Neuronal stem cell (in vitro differentiated cells): ENCODE measurements around the gene CSMD2.
A peak's percentile ranks its signal among the peaks of the same experiment; 100 is the strongest.

Experiments used
- DNase-seq: peaks from one replicate; pipeline ENCODE4 v3.0.0-alpha.2; 2013; ENCODE audit warnings: low spot score
- H2AFZ ChIP-seq: one replicate; pipeline ENCODE4 v1.6.1; 2013; ENCODE audit warnings: mild to moderate bottlenecking, low read length, inconsistent platforms
- H2AK5ac ChIP-seq: 2 replicates; pipeline ENCODE4 v1.6.1; 2013; ENCODE audit warnings: low read depth, mild to moderate bottlenecking, inconsistent platforms, low read length, moderate library complexity, mixed read lengths
- H2BK120ac ChIP-seq: 2 replicates; pipeline ENCODE4 v1.6.1; 2013; ENCODE audit warnings: low read depth, mild to moderate bottlenecking, inconsistent platforms, low read length, moderate library complexity, mixed read lengths
- H2BK12ac ChIP-seq: one replicate; pipeline ENCODE4 v1.6.1; 2013; ENCODE audit warnings: low read length, inconsistent platforms
- H2BK15ac ChIP-seq: 2 replicates; pipeline ENCODE4 v1.6.1; 2013; ENCODE audit warnings: mild to moderate bottlenecking, low read length, inconsistent platforms, mixed read lengths
- H2BK5ac ChIP-seq: one replicate; pipeline ENCODE4 v1.6.1; 2013; ENCODE audit warnings: inconsistent platforms, mild to moderate bottlenecking, low read length, moderate library complexity
- H3K14ac ChIP-seq: one replicate; pipeline ENCODE4 v1.6.1; 2013; ENCODE audit warnings: low read length, inconsistent platforms
- H3K18ac ChIP-seq: 2 replicates; pipeline ENCODE4 v1.6.1; 2013; ENCODE audit warnings: low read length, inconsistent platforms
- H3K23ac ChIP-seq: 2 replicates; pipeline ENCODE4 v1.6.1; 2013; ENCODE audit warnings: low read depth, mild to moderate bottlenecking, mixed read lengths, low read length, inconsistent platforms; ENCODE audit not compliant: poor library complexity
- H3K27ac ChIP-seq: replicated peaks from 3 replicates; pipeline ENCODE4 v1.5.1; 2013; ENCODE audit warnings: low read length, inconsistent platforms
- H3K27me3 ChIP-seq, 3 experiments: 2 replicates each; pipeline ENCODE4 v1.6.1; 2013; ENCODE audit warnings: low read length in 3 of 3, mild to moderate bottlenecking in 2 of 3, inconsistent platforms in 1 of 3, low read depth in 1 of 3, mixed read lengths in 1 of 3, moderate library complexity in 1 of 3; ENCODE audit not compliant: control insufficient read depth in 3 of 3, insufficient read depth in 3 of 3
- H3K36me3 ChIP-seq, 2 donors: replicated peaks in 1 of 2; 2 replicates each; pipeline ENCODE4 v1.6.1; 2013; ENCODE audit warnings: low read length in 2 of 2; ENCODE audit not compliant: control insufficient read depth in 2 of 2, insufficient read depth in 2 of 2
- H3K4ac ChIP-seq: 2 replicates; pipeline ENCODE4 v1.6.1; 2013; ENCODE audit warnings: inconsistent platforms, mild to moderate bottlenecking, low read length, moderate library complexity
- H3K4me1 ChIP-seq, 2 donors: 1 replicate in 1 of 2; 2 replicates in 1 of 2; pipeline ENCODE4 v1.6.1; 2013; ENCODE audit warnings: low read length in 2 of 2, low read depth in 1 of 2; ENCODE audit not compliant: control insufficient read depth in 2 of 2, insufficient read depth in 1 of 2
- H3K4me2 ChIP-seq: one replicate; pipeline ENCODE4 v1.6.1; 2013; ENCODE audit warnings: mild to moderate bottlenecking, low read length, inconsistent platforms; ENCODE audit not compliant: insufficient read depth, poor library complexity, severe bottlenecking
- H3K4me3 ChIP-seq, 2 donors: 2 replicates each; pipeline ENCODE4 v1.5.1; 2013; ENCODE audit warnings: low read length in 2 of 2, mild to moderate bottlenecking in 2 of 2, inconsistent platforms in 1 of 2, moderate library complexity in 1 of 2
- H3K79me1 ChIP-seq: one replicate; pipeline ENCODE4 v1.6.1; 2013; ENCODE audit warnings: low read depth, mild to moderate bottlenecking, inconsistent platforms, low read length, moderate library complexity
- H3K9ac ChIP-seq: one replicate; pipeline ENCODE4 v1.6.1; 2013; ENCODE audit warnings: mild to moderate bottlenecking, low read depth, low read length, inconsistent platforms; ENCODE audit not compliant: poor library complexity
- H3K9me3 ChIP-seq, 2 donors: replicated peaks in 1 of 2; 2 replicates each; pipeline versions ENCODE3 to v1.6.1; 2013; ENCODE audit warnings: low read length in 2 of 2, mild to moderate bottlenecking in 2 of 2, inconsistent platforms in 1 of 2, low read depth in 1 of 2, mixed read lengths in 1 of 2, moderate library complexity in 1 of 2; ENCODE audit not compliant: control insufficient read depth in 2 of 2, insufficient read depth in 1 of 2
- H4K8ac ChIP-seq: one replicate; pipeline ENCODE4 v1.6.1; 2013; ENCODE audit warnings: low read depth, mild to moderate bottlenecking, inconsistent platforms, low read length, moderate library complexity
- H4K91ac ChIP-seq: one replicate; pipeline ENCODE4 v1.6.1; 2013; ENCODE audit warnings: low read length, low read depth, mild to moderate bottlenecking, inconsistent platforms; ENCODE audit not compliant: poor library complexity
- WGBS, 2 donors: extraction: QIAGEN DNeasy Blood & Tissue Kit; methylation state at CpG; one replicate each; pipeline ENCODE4 v1.1.7; 2013; ENCODE audit warnings: missing lambda C conversion rate in 2 of 2, mixed read lengths in 1 of 2; ENCODE audit not compliant: insufficient read length in 2 of 2, insufficient replicate concordance in 1 of 2; ENCODE audit errors: extremely low coverage in 2 of 2; 5-methylcytosine and 5-hydroxymethylcytosine counted together

Gene CSMD2

DNA sequence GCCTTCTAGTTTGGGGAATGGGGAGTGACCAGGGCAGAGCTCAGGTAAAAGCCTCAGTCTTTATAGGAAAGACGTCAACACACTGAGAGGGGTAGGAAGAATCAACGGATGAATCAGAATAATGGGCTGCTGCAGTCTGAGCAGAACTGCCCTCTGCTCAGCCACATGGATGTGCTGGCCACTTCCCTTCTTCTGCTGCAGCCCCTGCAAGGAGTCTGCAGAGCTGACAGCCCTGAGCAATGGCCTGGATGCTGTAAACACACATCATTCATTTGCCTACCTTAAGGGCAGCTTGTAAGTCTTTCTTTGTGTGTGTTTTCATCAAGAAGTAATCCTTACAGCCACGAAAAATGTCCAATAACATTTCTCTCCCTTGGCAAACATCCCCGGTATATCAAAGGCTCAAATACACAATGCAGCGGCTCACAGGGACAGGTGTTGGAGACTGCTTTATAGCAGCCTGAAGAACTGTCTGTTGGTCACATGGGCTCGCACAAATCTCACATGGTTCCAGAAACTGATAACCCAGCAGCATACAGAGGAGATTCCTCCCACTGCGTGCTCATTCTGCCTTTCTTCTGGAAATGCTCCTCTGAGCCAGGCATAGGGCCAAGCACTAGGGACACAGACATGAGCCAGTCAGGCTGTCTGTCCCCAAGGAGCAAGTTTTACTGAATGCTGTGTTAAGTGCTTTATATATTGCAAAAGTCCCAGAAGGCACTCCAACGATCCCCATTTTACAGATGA lies 191.1 kb downstream of the CSMD2 start:
- no peaks in the 10 kb centered on the region for H3K79me1 ChIP-seq

DNA sequence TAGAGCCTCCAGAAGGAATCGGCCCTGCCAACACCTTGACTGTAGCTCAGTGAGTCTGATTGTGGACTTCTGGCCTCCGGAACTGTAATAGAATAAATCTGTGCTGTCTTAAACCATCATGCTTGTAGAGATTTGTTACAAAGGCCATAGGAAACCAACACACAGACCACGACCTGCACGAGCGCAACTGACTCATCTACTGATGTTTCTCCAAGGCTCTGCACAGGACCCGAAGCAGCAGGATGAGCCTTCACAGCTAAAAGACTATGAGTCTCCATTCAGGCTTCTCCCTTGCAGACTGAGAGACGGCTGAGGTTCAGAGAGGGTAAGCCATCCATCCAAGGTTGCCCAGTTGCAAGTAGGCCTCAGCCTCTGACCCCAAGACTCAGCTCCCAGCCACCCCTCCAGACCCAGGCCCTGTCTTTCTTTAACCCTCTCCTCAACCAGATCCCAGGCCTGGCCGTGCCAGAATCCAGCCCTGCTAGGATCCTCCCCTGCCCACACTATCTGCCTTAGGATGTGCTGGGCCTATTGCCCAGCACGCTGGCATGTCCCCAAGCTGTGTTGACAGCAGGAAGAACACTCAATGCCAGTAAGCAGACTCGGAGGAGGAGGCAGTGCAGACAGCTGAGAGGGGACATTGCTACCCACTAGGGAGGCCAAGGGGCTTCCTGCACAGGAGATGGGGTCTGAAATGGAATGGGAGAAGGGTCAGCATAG lies 192.2 kb downstream of the CSMD2 start:
- H3K27me3 ChIP-seq: no peaks in the 10 kb centered on the region
- no peak overlapping the region for H3K4me2 ChIP-seq
- H3K14ac ChIP-seq: no peak overlapping the region
- H2AK5ac ChIP-seq: no peak overlapping the region
- H3K18ac ChIP-seq: no peak overlapping the region
- H3K36me3 ChIP-seq: no peaks in the 10 kb centered on the region
- no CpG with 5 or more reads among the region's 10 CpGs for WGBS, 2 donors
- H3K4ac ChIP-seq: no peak overlapping the region
- H3K79me1 ChIP-seq: no peaks in the 10 kb centered on the region
- H4K8ac ChIP-seq: no peak overlapping the region
- no peaks in the 10 kb centered on the region for H3K9me3 ChIP-seq
- H2AFZ ChIP-seq: no peak overlapping the region
- peaks cover 0 to 20% of the 10 kb centered on the region in 2 donors for H3K4me1 ChIP-seq
- no peak overlapping the region for H2BK12ac ChIP-seq
- no peak overlapping the region for H3K23ac ChIP-seq
- H2BK120ac ChIP-seq: no peak overlapping the region
- no peak overlapping the region for H2BK15ac ChIP-seq
- no peak overlapping the region for H3K4me3 ChIP-seq
- no peak overlapping the region for H2BK5ac ChIP-seq
- DNase-seq: no peak
- no peak overlapping the region for H3K27ac ChIP-seq
- no peak overlapping the region for H4K91ac ChIP-seq
- H3K9ac ChIP-seq: no peak overlapping the region

More for the DNA sequence above, 191.1 kb downstream of the CSMD2 start:
- Histone ChIP-seq H3K4me1 (peaks cover 0 to 20% of the 10 kb centered on the region in 2 donors), H2AK5ac (no peak overlapping the region), H3K4me2 (no peak overlapping the region), H4K8ac (no peak overlapping the region), H3K27ac (no peak overlapping the region), H3K18ac (no peak overlapping the region), H4K91ac (no peak overlapping the region), H3K4ac (no peak overlapping the region), H3K27me3 (no peaks in the 10 kb centered on the region), H2AFZ (no peak overlapping the region), H3K4me3 (no peak overlapping the region), H3K9me3 (no peaks in the 10 kb centered on the region), H3K23ac (no peak overlapping the region), H3K9ac (no peak overlapping the region), H2BK12ac (no peak overlapping the region), H2BK15ac (no peak overlapping the region), H3K36me3 (no peaks in the 10 kb centered on the region), H2BK120ac (no peak overlapping the region), H2BK5ac (no peak overlapping the region), H3K14ac (no peak overlapping the region)
- WGBS, 2 donors: no CpG with 5 or more reads among the region's 8 CpGs
- DNase-seq: no peak

DNA sequence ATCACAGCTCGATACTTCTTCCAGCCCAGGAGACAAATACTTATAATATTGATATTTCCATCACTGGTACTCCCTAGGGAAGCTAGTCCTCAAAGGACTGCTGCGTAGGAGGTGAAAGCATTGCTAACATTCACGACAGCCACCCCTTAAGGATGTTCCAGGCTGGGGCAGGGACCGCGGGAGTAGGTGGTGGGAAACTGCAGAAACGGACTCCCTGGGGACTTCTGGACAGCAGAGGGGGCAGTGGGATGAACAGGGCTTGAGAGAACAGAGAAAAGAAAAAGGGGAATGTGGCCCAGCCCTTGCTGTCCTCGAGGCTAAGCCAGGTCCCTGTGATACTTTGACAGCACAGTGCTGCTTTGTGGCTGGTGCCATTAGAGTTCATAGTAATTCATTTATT lies 193.1 kb downstream of the CSMD2 start:
- Histone ChIP-seq H3K4me1 (peaks cover 0 to 20% of the 10 kb centered on the region in 2 donors), H3K18ac (peak overlapping the region; percentile 15), H3K27me3 (no peaks in the 10 kb centered on the region), H3K79me1 (no peaks in the 10 kb centered on the region), H2BK120ac (no peak overlapping the region), H2BK5ac (no peak overlapping the region), H3K36me3 (no peaks in the 10 kb centered on the region), H2AFZ (no peak overlapping the region), H2AK5ac (no peak overlapping the region), H3K4ac (no peak overlapping the region), H3K27ac (no peak overlapping the region), H2BK15ac (no peak overlapping the region), H3K4me3 (no peak overlapping the region), H4K8ac (no peak overlapping the region), H3K9ac (no peak overlapping the region), H3K14ac (no peak overlapping the region), H3K9me3 (no peaks in the 10 kb centered on the region), H3K4me2 (no peak overlapping the region), H4K91ac (no peak overlapping the region), H2BK12ac (no peak overlapping the region), H3K23ac (no peak overlapping the region)
- no CpG with 5 or more reads among the region's 7 CpGs for whole genome bisulfite sequencing, 2 donors
- no peak for DNase-seq

DNA sequence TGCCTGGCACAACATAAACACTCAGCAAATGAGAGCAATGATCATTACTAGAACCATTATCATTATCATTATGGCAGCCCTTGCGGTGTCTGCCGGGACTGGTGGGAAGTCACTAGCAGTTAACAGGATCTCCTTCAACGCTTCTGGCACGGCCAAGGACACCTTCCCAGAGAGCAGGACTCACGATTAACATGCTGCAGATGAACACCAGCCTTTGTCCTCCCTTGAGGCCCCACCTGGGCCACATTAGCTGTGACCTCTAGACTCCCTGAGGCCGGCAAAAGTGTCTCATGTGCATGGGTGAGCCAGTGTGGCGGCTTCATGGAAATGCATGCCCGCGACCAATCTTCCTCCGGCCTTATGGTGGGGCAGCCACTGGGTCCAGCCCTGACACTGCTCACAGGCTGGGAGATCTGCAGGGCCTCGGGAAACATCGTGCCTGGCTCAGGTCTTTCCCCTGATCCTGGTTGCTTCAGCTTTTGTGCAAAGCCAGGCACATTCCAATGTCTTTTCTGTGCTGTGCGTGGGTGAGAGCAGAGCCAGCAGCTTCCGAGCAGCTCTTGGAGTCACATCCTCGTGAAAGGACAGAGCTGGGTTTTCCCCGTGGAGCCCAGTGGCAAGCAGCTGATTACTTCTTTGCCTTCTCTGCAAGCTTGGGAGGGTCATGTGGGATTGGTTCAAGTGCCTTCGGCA lies 193.9 kb downstream of the CSMD2 start:
- Histone ChIP-seq H3K4ac (no peak overlapping the region), H4K91ac (no peak overlapping the region), H2AK5ac (peak overlapping the region; percentile 9), H3K4me2 (no peak overlapping the region), H3K36me3 (no peaks in the 10 kb centered on the region), H3K9me3 (no peaks in the 10 kb centered on the region), H3K14ac (no peak overlapping the region), H2BK5ac (no peak overlapping the region), H3K27me3 (no peaks in the 10 kb centered on the region), H3K4me1 (peaks cover 0 to 20% of the 10 kb centered on the region in 2 donors), H3K9ac (no peak overlapping the region), H2BK15ac (no peak overlapping the region), H4K8ac (no peak overlapping the region), H2BK12ac (no peak overlapping the region), H3K18ac (peak overlapping the region; percentile 36), H2BK120ac (no peak overlapping the region), H3K4me3 (no peak overlapping the region), H3K23ac (no peak overlapping the region), H3K79me1 (no peaks in the 10 kb centered on the region), H3K27ac (no peak overlapping the region), H2AFZ (no peak overlapping the region)
- WGBS, 2 donors: no CpG with 5 or more reads among the region's 17 CpGs
- no peak for DNase-seq
